IPS DF 4.7 (cell line): ENCODE results near the gene PLIN4.

Experiments
- DNase-seq: peaks from one replicate; pipeline ENCODE4 v3.0.0-alpha.2; 2013; ENCODE audit warnings: low spot score; ENCODE audit errors: extremely low read depth

Gene PLIN4

DNA sequence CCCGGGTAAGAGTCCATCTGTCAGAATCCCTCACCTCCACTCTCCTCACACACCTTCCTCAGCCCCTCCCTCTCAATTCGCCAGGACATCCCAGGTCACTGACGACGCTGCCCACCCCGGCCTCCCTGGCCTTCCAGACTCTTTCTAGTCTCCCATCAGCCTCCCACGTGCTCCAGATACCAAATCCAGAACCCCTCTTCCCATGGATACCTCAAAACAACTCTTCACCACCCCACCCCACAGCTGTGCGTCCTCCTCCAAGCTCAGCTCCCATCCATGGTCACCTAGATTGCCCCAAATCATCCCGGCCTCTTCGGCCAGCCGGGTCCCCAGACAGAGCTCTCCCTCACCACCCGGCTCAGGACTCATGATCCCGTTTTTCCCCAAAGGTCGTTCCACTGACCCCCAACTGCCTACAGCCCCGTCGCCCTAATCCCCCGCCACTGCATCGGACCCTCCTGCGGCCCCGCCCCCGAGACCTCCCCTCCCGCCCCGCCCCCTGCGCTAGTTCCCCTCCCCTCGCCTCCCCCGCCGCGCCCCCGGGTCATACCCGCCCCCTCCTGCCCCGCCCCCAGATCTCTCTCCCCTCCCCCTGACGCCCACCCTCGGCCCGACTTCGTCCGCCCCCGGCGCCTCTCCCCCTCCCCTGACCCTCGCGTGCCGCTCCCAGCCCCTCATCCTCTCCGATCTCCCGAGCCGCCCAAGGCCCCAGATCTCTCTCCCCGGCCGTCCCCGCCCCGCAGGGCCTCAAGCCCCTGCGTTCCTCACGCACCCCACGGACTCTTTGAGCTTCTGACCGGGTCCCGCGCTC, 61.2 kb downstream of the PLIN4 start:
- DNase-seq, result no peak

DNA sequence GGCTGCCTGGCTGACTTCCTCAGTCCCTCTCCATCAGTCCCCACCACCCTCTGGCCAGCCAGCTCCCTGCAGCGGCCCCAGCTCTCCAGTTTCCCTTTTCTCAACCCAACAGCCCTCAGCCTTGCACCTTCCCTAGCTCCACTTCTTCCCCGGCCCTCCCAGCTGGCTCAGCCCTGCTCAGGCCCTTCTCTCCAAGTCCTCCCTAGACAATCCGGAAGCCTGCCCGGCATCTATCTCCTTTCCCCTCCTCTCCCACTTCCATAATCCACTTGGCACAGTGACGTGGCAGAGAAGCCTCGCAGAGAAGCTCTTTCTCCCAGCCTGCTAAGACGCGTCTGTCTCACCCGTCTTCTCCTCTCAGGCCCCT, 61.8 kb downstream of the PLIN4 start:
- no peak for DNase-seq

DNA sequence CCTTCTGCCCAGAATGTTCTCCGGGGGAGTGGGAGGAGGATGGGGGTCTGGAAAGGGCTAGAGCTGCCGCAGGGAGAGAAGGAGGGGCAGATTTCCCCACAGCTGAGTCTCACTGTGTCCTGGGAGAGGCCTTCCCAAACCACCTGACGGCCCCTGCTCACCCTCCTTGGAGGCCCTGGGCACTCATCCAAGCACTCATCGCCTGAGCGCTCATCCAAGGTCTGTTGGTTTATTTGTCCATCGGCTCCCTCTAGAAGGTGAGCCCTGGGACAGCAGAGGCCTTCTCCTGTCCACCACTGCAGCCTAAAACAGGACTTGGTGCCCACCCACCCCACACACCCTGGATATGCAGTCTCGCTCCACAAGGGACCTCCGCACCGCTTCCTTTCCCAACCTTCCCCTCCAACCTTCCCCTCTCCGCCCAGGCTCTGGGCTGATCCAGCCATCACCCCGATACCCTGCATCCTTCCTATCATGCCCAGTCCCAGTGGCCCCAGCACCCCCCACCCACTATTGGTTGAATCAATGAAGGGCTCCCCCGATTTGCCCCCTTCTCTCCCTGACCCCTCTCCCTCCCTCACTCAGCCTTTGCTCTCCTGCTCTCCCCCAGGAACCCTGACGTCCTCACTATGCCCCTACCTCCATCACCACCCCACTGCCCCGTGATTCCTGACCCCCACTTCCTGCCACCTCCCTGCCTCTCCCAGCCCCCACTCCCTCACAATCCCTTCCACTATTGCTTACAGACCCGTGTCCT, 62.4 kb downstream of the PLIN4 start:
- DNase-seq, result no peak

DNA sequence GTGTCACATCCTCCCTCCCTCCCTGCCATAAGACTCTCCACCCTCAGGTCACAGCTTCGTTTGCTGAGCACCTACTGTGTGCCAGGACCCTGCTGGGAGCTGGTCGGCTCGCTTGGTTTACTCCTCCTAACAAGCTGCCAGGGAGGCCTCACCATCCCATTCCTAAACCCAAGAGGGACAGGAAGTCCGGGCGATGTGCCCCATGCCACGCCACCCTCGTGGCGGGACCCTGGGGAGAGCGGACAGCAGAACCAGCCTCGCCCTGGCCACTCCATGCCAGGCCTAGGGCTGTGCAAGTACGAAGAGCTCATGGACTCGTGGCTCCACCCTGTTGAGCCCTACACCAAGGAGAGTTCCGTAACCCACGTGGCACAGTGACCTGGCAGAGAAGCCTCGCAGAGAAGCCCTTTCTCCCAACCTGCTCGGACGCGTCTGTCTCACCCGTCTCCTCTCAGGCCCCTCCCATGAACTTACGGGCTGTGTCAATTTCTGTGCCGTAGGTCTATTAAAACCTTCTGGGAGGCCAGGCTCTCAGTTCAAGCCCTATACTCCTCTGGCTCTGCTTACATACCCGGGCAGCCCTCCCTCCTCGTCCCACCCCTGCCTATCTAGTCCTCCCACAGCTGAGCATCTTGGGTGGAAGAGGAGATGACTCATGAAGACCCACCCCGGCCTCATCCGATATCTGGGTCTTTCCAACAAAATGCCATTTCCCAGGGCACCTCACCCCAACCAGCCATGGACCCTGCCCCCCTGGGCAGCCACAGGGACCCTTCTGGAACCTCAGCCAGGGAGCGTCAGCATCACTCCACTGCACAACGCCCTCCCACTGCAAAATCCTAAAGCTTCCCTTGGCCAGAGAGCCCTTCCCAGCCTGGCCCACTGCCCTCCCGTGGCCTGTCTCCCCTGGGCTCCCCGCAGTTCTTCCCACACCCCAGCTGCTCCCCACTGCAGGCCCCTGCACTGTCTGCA, 63.3 kb downstream of the PLIN4 start:
- no peak for DNase-seq

DNA sequence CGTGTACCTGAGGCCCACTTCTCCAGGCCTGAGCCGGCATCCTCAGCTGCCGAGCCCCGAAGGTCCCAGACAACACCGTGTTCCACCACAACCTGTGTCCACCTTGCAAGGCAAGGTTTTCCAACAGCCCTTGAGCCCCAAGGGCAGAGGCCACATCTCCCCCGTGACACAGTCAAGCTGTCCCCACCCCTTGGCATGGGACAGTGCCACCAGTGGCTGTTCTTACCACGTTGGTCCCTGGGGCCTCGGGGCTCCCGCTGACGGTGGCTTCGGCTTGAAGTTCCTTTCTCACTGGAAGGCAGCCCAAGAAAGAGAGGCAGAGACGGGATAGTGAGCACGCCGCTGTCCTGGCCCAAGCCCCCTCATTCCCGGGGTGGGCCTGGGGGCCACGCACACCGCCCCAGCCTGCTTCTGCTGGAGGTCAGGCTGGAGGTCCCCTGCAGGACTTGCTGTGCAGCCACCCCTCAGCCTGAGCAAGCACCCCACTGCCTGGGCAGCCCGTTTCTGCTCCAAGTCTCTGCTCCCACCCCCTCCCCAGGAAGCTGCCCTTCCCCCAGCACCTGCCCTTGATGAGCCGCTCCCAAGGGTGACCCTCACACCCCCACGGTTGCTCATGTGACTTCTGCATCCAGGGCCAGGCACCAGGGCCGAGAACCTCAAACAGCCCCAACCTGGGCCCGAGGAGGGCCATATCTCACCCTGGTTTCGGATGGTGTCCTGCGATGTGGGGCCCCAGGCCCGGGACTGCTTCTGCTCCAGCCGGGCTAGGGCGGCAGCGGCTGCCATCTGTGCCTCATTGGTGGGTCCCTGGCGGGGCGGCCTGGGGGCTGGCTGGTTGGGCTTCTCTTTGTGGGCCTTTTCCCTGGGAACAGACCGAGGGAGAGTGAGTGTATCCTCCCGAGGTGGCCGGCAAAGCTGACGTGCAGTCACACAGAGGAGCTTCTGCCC, 64.8 kb downstream of the PLIN4 start:
- no peak for DNase-seq

DNA sequence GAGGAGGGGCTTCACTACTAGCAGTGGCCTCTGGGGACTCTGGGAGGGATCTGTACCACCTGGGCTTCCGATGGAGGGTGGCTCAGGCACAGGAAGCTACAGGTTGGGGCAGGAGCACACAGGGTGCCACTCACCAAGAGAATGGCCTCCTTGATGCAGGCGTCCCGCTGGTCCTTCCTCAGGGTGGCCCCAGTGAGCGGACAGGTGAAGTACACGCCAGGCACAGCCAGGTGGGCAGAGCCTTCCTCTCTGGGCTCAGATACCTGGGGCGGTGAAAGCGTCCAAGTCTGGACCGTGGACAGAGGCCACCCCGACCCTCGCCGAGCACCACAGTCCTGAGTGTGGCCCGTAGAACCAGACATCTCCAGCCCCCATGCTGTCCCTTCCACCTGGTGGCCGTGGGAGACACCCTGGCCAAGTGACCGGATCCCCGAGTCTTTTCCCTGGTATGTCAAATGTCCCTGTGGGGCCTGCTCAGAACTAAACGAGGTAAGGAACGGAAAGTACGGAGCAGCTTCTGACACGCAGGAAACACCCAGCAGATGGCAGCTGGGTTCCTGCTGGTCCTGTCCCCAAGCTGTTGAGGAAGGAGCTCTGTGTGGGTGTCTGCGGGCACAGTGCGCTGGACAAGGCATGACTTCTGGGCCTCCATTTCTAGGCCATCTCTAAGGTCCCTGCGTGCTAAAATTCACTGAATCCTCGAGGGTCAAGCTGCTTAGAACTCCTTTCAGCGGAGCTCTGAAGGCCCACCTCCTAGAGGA, 65.9 kb downstream of the PLIN4 start:
- DNase-seq, result no peak
